Measurements from ENCODE around the gene EFCAB9. TPM values are rescaled to one million over a fixed set of nuclear protein-coding genes. Genes with fewer than 3 reads are reported as not detected.
"Not testable (repeated sequence)": the region's sequence is repeated elsewhere in the genome, so short reads cannot be mapped to it uniquely, and the experiment has no call there.

The EFCAB9 gene
- polyA plus RNA-seq (2013, experiment 1 of 4): 0.87 TPM
- 0.41 TPM for polyA plus RNA-seq (2013, experiment 2 of 4)
- not detected for polyA plus RNA-seq (2013, experiment 3 of 4)
- not detected for polyA plus RNA-seq (2013, experiment 4 of 4)

DNA sequence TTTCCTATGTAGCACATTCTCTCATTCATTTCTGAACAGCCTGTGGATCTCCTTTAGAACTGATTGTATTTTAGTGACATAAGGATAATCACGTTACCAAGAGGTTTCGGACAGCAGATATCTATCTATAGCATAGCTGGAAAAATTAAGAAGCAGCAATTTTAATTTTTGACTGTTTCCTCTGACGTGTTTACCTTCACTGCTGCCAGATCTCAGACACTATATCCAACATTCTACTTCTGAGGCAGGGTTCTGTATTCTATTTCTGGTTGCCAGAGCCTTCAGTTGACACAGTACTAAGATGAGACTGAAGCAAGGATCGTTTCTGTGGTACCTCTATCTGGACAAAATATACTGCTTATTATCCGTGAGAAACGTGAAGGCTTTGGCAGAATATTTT is at the start of gene EFCAB9:
Gene EFCAB9, plus strand, starts transcription at position 301 of the 400 bp plus-strand sequence. Its CDS starts 1 bp downstream, at position 302.
- Histone ChIP-seq H3K4me1 (ENCODE audit: control insufficient read depth, insufficient read depth, low read length) (no peaks in the 10 kb centered on the region), H3K4me3 (ENCODE audit: insufficient read depth, low read depth, low read length) (no peak within 1 kb of the TSS), H3K27me3 (ENCODE audit: control insufficient read depth, insufficient read depth, low read length, poor library complexity, severe bottlenecking) (no peaks in the 10 kb centered on the region), H3K9me3 (ENCODE audit: control insufficient read depth, low read length) (no peaks in the 10 kb centered on the region), H3K36me3 (ENCODE audit: control insufficient read depth, insufficient read depth, low read length) (no peaks in the 10 kb centered on the region), H3K27ac (ENCODE audit: insufficient read depth, low read depth, low read length, poor library complexity, severe bottlenecking) (no peak within 1 kb of the TSS)
- 91 to 98% methylated on average over 6 of the region's 6 CpGs for WGBS, 2 experiments

DNA sequence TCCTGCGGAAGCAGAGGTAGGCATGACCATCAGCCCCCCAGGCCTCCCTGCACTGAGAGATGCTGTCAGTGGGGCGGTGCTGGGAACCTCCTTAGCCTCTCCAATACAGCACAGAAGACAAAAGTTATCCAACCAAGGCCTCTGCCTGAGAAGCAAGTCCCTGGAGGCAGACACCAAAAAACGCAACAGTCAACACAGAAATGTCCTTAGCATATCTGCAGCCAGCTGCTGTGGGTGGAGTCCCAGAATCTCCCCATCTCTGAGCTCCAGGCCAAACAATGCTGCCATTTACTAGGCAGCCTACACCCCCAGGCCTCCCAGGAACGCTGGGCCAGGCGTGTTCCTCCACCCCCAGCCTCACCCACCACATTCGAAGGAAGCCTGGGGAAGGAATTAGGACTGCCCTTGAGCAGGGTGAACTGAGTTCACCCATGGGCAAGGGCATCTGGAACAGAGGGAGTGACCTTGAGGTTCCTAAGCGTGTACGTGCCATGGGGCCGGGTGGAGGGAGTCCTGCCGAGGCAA is 49.6 kb upstream of the EFCAB9 start:
- Histone ChIP-seq H3K36me3 (ENCODE audit: control insufficient read depth, insufficient read depth, low read length) (no peaks in the 10 kb centered on the region), H3K27ac (ENCODE audit: insufficient read depth, low read depth, low read length, poor library complexity, severe bottlenecking) (no peak overlapping the region), H3K4me1 (ENCODE audit: control insufficient read depth, insufficient read depth, low read length) (peaks cover 5% of the 10 kb centered on the region), H3K9me3 (ENCODE audit: control insufficient read depth, low read length) (no peaks in the 10 kb centered on the region), H3K27me3 (ENCODE audit: control insufficient read depth, insufficient read depth, low read length, poor library complexity, severe bottlenecking) (no peaks in the 10 kb centered on the region), H3K4me3 (ENCODE audit: insufficient read depth, low read depth, low read length) (no peak overlapping the region)
- WGBS, 2 experiments: 78 to 81% methylated on average over 10 of the region's 10 CpGs

DNA sequence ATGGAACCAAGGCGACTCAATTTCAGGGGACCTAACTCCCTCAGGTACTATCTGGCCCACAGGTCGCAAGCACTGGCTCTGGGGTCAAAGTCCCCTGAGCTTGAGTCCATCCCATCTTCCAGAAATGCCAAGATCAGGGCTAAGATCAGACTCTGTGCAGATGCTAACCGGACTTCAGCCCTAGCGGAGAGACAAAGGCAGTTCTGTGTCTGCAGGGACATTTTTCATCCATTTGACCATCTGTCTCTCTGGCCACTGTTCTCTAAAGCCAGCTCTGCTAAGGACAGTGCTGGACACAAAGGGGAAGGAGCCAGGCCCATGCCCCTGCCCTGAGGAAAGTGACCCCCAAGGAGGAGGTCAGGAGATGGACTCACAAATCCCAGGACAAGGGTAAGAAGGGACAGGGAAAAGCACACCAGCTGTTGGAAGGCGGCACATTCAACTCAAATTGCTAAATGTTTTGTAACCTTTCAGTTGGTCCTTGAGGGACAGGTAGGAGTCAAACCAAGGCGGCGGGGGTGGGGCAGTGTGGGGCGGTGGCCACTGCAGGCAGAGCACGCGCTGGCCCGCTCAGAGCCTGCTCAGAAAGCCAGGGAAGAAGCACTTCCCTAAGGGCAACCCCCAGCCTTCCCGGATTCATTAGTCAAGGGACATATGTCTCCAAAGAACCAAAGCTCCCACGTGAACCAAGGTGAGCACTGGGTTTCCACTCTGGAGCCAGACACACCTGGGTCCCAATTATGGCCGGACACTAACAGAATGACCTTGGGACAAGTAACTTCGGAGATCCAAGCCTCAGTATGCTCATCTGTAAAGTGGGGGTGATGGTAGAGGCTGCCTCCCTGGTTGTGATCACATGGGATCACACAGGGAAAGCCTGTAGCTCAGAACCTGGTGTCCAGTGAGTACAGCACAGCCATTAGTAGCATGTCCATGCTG is 48.8 kb upstream of the EFCAB9 start:
- Histone ChIP-seq H3K4me3 (ENCODE audit: insufficient read depth, low read depth, low read length) (no peak overlapping the region), H3K27me3 (ENCODE audit: control insufficient read depth, insufficient read depth, low read length, poor library complexity, severe bottlenecking) (no peaks in the 10 kb centered on the region), H3K27ac (ENCODE audit: insufficient read depth, low read depth, low read length, poor library complexity, severe bottlenecking) (no peak overlapping the region)

GRCh38 chr5:172145870-172146747 is 47.9 kb upstream of the EFCAB9 start:
- H3K9me3 ChIP-seq (ENCODE audit: control insufficient read depth, low read length): no peaks in the 10 kb centered on the region
- H3K4me1 ChIP-seq (ENCODE audit: control insufficient read depth, insufficient read depth, low read length): peaks cover 5% of the 10 kb centered on the region
- WGBS, 2 experiments: 92% methylated on average over 21 of the region's 21 CpGs
- H3K27ac ChIP-seq (ENCODE audit: insufficient read depth, low read depth, low read length, poor library complexity, severe bottlenecking): no peak overlapping the region
- H3K36me3 ChIP-seq (ENCODE audit: control insufficient read depth, insufficient read depth, low read length): no peaks in the 10 kb centered on the region
- H3K27me3 ChIP-seq (ENCODE audit: control insufficient read depth, insufficient read depth, low read length, poor library complexity, severe bottlenecking): no peaks in the 10 kb centered on the region
- H3K4me3 ChIP-seq (ENCODE audit: insufficient read depth, low read depth, low read length): no peak overlapping the region

More for the DNA sequence above, 48.8 kb upstream of the EFCAB9 start:
- 90 to 92% methylated on average over 15 of the region's 15 CpGs for WGBS, 2 experiments
- Histone ChIP-seq H3K4me1 (ENCODE audit: control insufficient read depth, insufficient read depth, low read length) (peaks cover 5% of the 10 kb centered on the region), H3K9me3 (ENCODE audit: control insufficient read depth, low read length) (no peaks in the 10 kb centered on the region), H3K36me3 (ENCODE audit: control insufficient read depth, insufficient read depth, low read length) (no peaks in the 10 kb centered on the region)

DNA sequence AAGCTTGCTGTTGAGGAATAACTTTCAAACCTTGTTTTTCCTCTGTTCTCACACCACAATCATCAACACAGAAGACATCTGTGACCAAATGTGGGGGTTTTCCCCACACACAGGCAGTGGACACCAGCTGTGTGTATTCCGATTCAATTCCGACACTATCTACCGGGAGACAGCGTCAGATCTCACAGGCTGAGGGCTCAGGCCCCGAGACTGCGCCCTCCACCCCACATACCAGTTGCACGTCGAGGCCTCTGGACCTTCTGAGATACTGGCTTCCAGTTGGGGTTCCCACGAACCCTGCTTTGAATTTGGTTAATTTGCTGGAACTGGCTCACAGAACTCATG is 47.3 kb upstream of the EFCAB9 start:
- peaks cover 5% of the 10 kb centered on the region for H3K4me1 ChIP-seq (ENCODE audit: control insufficient read depth, insufficient read depth, low read length)
- WGBS, 2 experiments: 95 to 96% methylated on average over 9 of the region's 9 CpGs
- no peak overlapping the region for H3K4me3 ChIP-seq (ENCODE audit: insufficient read depth, low read depth, low read length)
- no peaks in the 10 kb centered on the region for H3K9me3 ChIP-seq (ENCODE audit: control insufficient read depth, low read length)
- H3K27ac ChIP-seq (ENCODE audit: insufficient read depth, low read depth, low read length, poor library complexity, severe bottlenecking): no peak overlapping the region
- no peaks in the 10 kb centered on the region for H3K36me3 ChIP-seq (ENCODE audit: control insufficient read depth, insufficient read depth, low read length)
- H3K27me3 ChIP-seq (ENCODE audit: control insufficient read depth, insufficient read depth, low read length, poor library complexity, severe bottlenecking): no peaks in the 10 kb centered on the region

DNA sequence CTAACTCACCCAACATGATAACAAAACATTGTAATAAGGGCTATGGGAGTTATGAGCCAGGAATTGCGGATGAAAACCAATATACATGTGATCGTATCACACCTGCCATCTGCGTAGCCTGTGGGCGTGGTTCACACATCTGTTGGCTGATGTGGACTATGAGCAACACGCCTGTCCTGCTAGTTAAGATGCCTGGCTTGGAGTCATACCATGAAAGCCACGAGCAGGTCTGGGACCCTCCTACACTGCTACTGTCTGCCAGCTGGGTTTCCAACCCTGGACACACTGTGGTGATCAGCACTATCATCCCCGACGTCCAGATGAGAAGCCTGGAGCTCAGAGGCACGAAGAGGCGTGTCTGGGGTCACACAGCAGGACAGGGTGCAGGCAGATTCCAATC is 46.1 kb upstream of the EFCAB9 start:
- Histone ChIP-seq H3K9me3 (ENCODE audit: control insufficient read depth, low read length) (no peaks in the 10 kb centered on the region), H3K36me3 (ENCODE audit: control insufficient read depth, insufficient read depth, low read length) (no peaks in the 10 kb centered on the region), H3K4me1 (ENCODE audit: control insufficient read depth, insufficient read depth, low read length) (peaks cover 5% of the 10 kb centered on the region), H3K4me3 (ENCODE audit: insufficient read depth, low read depth, low read length) (no peak overlapping the region), H3K27me3 (ENCODE audit: control insufficient read depth, insufficient read depth, low read length, poor library complexity, severe bottlenecking) (no peaks in the 10 kb centered on the region), H3K27ac (ENCODE audit: insufficient read depth, low read depth, low read length, poor library complexity, severe bottlenecking) (no peak overlapping the region)
- WGBS, 2 experiments: 92 to 94% methylated on average over 10 of the region's 10 CpGs

- 93 to 95% methylated on average over 9 of the region's 9 CpGs for whole genome bisulfite sequencing, 2 experiments
- Histone ChIP-seq H3K27ac (ENCODE audit: insufficient read depth, low read depth, low read length, poor library complexity, severe bottlenecking) (no peak overlapping the region), H3K36me3 (ENCODE audit: control insufficient read depth, insufficient read depth, low read length) (no peaks in the 10 kb centered on the region), H3K4me1 (ENCODE audit: control insufficient read depth, insufficient read depth, low read length) (peaks cover 5% of the 10 kb centered on the region), H3K27me3 (ENCODE audit: control insufficient read depth, insufficient read depth, low read length, poor library complexity, severe bottlenecking) (no peaks in the 10 kb centered on the region), H3K9me3 (ENCODE audit: control insufficient read depth, low read length) (no peaks in the 10 kb centered on the region), H3K4me3 (ENCODE audit: insufficient read depth, low read depth, low read length) (no peak overlapping the region)
Observed at GRCh38 chr5:172148381-172148780, 45.6 kb upstream of the EFCAB9 start.

GRCh38 chr5:172149073-172149472 is 44.9 kb upstream of the EFCAB9 start:
- H3K27me3 ChIP-seq (ENCODE audit: control insufficient read depth, insufficient read depth, low read length, poor library complexity, severe bottlenecking): no peaks in the 10 kb centered on the region
- H3K36me3 ChIP-seq (ENCODE audit: control insufficient read depth, insufficient read depth, low read length): no peaks in the 10 kb centered on the region
- H3K9me3 ChIP-seq (ENCODE audit: control insufficient read depth, low read length): no peaks in the 10 kb centered on the region
- H3K4me3 ChIP-seq (ENCODE audit: insufficient read depth, low read depth, low read length): no peak overlapping the region
- H3K4me1 ChIP-seq (ENCODE audit: control insufficient read depth, insufficient read depth, low read length): peaks cover 5% of the 10 kb centered on the region
- H3K27ac ChIP-seq (ENCODE audit: insufficient read depth, low read depth, low read length, poor library complexity, severe bottlenecking): no peak overlapping the region
- WGBS, 2 experiments: 83 to 92% methylated on average over 3 of the region's 3 CpGs

GRCh38 chr5:172149481-172149880 is 44.5 kb upstream of the EFCAB9 start:
- H3K27me3 ChIP-seq (ENCODE audit: control insufficient read depth, insufficient read depth, low read length, poor library complexity, severe bottlenecking); H3K4me1 ChIP-seq (ENCODE audit: control insufficient read depth, insufficient read depth, low read length); H3K27ac ChIP-seq (ENCODE audit: insufficient read depth, low read depth, low read length, poor library complexity, severe bottlenecking); H3K9me3 ChIP-seq (ENCODE audit: control insufficient read depth, low read length); H3K36me3 ChIP-seq (ENCODE audit: control insufficient read depth, insufficient read depth, low read length); H3K4me3 ChIP-seq (ENCODE audit: insufficient read depth, low read depth, low read length): not testable (repeated sequence)
- 79 to 87% methylated on average over 11 of the region's 11 CpGs for WGBS, 2 experiments
